OCI-LY7 (cell line): ENCODE results near the gene BCL7A.

Experiments used
- EZH2phosphoT487 ChIP-seq: fragments of 200-600 bp; sonication (generic); IDR thresholded peaks from 2 replicates; pipeline ENCODE4 v1.6.1; 2018; ENCODE audit warnings: low read depth, borderline replicate concordance, mild to moderate bottlenecking, mixed run types, antibody characterized with exemption, low read length, moderate library complexity, mixed read lengths
- TF ChIP-seq, protein P1 (sequence below): fragments of 200-600 bp; sonication (generic); conservative IDR thresholded peaks from 2 replicates; pipeline ENCODE4 v1.5.1; 2014; ENCODE audit warnings: mild to moderate bottlenecking, antibody characterized with exemption, low read length, moderate library complexity, mixed read lengths

DNA sequence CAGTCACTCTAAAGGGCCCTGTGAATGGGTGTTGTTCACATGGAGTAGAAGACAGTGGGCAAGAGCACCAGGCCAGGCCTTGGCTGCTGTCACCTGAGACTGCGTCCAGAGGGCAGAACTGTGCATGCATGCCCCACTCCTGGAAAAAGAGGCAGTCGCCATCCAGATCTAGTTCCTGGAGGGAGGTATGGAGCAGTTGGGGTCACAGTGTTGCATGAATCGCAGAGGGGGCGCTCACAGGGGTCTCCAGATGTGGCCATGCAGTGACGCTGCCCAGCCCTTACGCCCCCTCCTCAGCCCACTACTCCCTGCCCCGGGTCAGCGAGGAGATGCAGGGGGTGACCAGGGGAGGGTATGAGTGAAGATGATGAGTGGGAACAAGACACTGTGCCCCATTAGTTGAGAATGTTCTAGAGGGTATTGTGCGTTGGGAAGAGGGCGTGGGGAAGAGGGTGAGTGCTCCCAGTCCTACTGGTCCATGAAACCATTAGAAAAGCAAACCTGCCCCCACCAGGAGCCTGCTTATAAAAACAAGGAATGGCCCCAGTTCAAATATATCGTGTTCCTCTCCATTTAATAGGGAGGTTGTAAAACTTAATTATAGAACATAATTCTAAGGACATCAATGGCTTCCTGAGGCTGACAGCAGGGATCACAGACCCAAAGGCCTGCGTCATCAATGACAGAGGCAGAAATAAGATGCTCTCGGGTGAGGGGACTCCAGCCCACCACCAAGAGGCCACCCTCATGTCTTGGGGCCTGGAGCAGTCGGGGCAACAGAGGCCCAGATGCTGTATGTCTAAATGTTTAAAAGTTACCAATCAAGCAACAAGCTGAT, 32.2 kb upstream of the BCL7A start:
- TF ChIP-seq, protein P1, sequence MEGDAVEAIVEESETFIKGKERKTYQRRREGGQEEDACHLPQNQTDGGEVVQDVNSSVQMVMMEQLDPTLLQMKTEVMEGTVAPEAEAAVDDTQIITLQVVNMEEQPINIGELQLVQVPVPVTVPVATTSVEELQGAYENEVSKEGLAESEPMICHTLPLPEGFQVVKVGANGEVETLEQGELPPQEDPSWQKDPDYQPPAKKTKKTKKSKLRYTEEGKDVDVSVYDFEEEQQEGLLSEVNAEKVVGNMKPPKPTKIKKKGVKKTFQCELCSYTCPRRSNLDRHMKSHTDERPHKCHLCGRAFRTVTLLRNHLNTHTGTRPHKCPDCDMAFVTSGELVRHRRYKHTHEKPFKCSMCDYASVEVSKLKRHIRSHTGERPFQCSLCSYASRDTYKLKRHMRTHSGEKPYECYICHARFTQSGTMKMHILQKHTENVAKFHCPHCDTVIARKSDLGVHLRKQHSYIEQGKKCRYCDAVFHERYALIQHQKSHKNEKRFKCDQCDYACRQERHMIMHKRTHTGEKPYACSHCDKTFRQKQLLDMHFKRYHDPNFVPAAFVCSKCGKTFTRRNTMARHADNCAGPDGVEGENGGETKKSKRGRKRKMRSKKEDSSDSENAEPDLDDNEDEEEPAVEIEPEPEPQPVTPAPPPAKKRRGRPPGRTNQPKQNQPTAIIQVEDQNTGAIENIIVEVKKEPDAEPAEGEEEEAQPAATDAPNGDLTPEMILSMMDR, result no peak
- no peak for TF ChIP-seq EZH2phosphoT487
